IMR-90 (cell line): ENCODE results near the gene FCHSD2. TPM values are rescaled to one million over a fixed set of nuclear protein-coding genes. Genes with fewer than 3 reads are reported as not detected.

Experiments
- ATAC-seq: fragments of 200-7000 bp; cut with Tn5 transposase; 2 replicates; pipeline ENCODE4 v1.9.1; 2020; ENCODE audit warnings: low read depth, mild to moderate bottlenecking, moderate library complexity
- BruUV-seq: library from RNA; stranded (reverse); fragments of 400-500 nt; replicated peaks from 2 replicates; lab custom pipeline; 2021; lab: Mats Ljungman, UMichigan
- CTCF ChIA-PET: fragments of 300-600 bp; formaldehyde crosslinking; extraction: SDS; loops from one replicate; lab custom pipeline; 2021; ENCODE audit warnings: antibody characterized with exemption; lab: Yijun Ruan, JAX
- POLR2A ChIA-PET: fragments of 300-600 bp; sonication (Branson Sonifier 250); formaldehyde crosslinking; loops from one replicate; lab custom pipeline; 2022; ENCODE audit warnings: antibody characterized with exemption; ENCODE audit not compliant: unreplicated experiment; lab: Charles Lee
- DNase-seq: peaks from one replicate; pipeline ENCODE4 v3.0.0; 2013
- H2AFZ ChIP-seq: replicated peaks from 2 replicates; pipeline ENCODE3; 2013; ENCODE audit warnings: low read length, mild to moderate bottlenecking; ENCODE audit not compliant: poor library complexity
- H2AK5ac ChIP-seq: 2 replicates; pipeline ENCODE4 v1.6.1; 2013; ENCODE audit warnings: low read depth, low read length, inconsistent platforms
- H2AK9ac ChIP-seq: replicated peaks from 2 replicates; pipeline ENCODE3; 2013; ENCODE audit warnings: mild to moderate bottlenecking, low read depth, low read length, moderate library complexity; ENCODE audit not compliant: poor library complexity
- H2BK120ac ChIP-seq: 2 replicates; pipeline ENCODE4 v1.6.1; 2013; ENCODE audit warnings: low read depth, low read length, inconsistent platforms
- H2BK15ac ChIP-seq: 3 replicates; pipeline ENCODE4 v1.6.1; 2013; ENCODE audit warnings: low read depth, low read length, inconsistent platforms
- H2BK20ac ChIP-seq: 2 replicates; pipeline ENCODE4 v1.6.1; 2013; ENCODE audit warnings: low read depth, mild to moderate bottlenecking, inconsistent platforms, low read length, moderate library complexity
- H2BK5ac ChIP-seq: 2 replicates; pipeline ENCODE4 v1.6.1; 2013; ENCODE audit warnings: mild to moderate bottlenecking, low read depth, low read length, inconsistent platforms; ENCODE audit not compliant: poor library complexity, severe bottlenecking
- H3K14ac ChIP-seq: replicated peaks from 2 replicates; pipeline ENCODE4 v1.6.1; 2013; ENCODE audit warnings: low read depth, low read length, inconsistent platforms
- H3K18ac ChIP-seq: 2 replicates; pipeline ENCODE4 v1.6.1; 2013; ENCODE audit warnings: low read depth, low read length, control low read depth
- H3K23ac ChIP-seq: 2 replicates; pipeline ENCODE4 v1.6.1; 2013; ENCODE audit warnings: low read depth, low read length, inconsistent platforms
- H3K27ac ChIP-seq: 2 replicates; pipeline ENCODE4 v1.5.1; 2013; ENCODE audit warnings: mild to moderate bottlenecking, control low read depth, low read length; ENCODE audit not compliant: insufficient read depth
- H3K27me3 ChIP-seq: 2 replicates; pipeline ENCODE4 v1.6.1; 2013; ENCODE audit warnings: low read length; ENCODE audit not compliant: control insufficient read depth, insufficient read depth
- H3K36me3 ChIP-seq: 2 replicates; pipeline ENCODE4 v1.6.1; 2013; ENCODE audit warnings: low read length, mixed read lengths; ENCODE audit not compliant: control insufficient read depth, insufficient read depth
- H3K4ac ChIP-seq: 2 replicates; pipeline ENCODE4 v1.6.1; 2013; ENCODE audit warnings: low read depth, low read length, inconsistent platforms
- H3K4me1 ChIP-seq: 2 replicates; pipeline ENCODE4 v1.6.1; 2013; ENCODE audit warnings: low read length, mixed read lengths; ENCODE audit not compliant: control insufficient read depth, insufficient read depth
- H3K4me2 ChIP-seq: 2 replicates; pipeline ENCODE4 v1.6.1; 2013; ENCODE audit warnings: low read depth, mild to moderate bottlenecking, control low read depth, low read length, moderate library complexity
- H3K4me3 ChIP-seq: 2 replicates; pipeline ENCODE4 v1.5.1; 2013; ENCODE audit warnings: low read depth, mild to moderate bottlenecking, control low read depth, low read length, moderate library complexity; ENCODE audit not compliant: insufficient read depth
- H3K56ac ChIP-seq: 2 replicates; pipeline ENCODE4 v1.6.1; 2013; ENCODE audit warnings: low read length, inconsistent platforms; ENCODE audit not compliant: insufficient read depth; ENCODE audit errors: extremely low read depth
- H3K79me1 ChIP-seq, 2 experiments: 2 replicates each; pipeline ENCODE4 v1.6.1; 2013; ENCODE audit warnings: low read length in 2 of 2, inconsistent platforms in 1 of 2, low read depth in 1 of 2
- H3K9ac ChIP-seq: 2 replicates; pipeline ENCODE4 v1.6.1; 2013; ENCODE audit warnings: low read depth, low read length, control low read depth
- H3K9me1 ChIP-seq: 2 replicates; pipeline ENCODE4 v1.6.1; 2013; ENCODE audit warnings: low read length, inconsistent platforms; ENCODE audit not compliant: insufficient read depth
- H3K9me3 ChIP-seq: 2 replicates; pipeline ENCODE4 v1.6.1; 2013; ENCODE audit warnings: low read length; ENCODE audit not compliant: control insufficient read depth, insufficient read depth
- H4K20me1 ChIP-seq: 2 replicates; pipeline ENCODE4 v1.6.1; 2013; ENCODE audit warnings: low read length, inconsistent platforms; ENCODE audit not compliant: insufficient read depth
- H4K5ac ChIP-seq: 2 replicates; pipeline ENCODE4 v1.6.1; 2013; ENCODE audit warnings: mild to moderate bottlenecking, low read depth, low read length, control low read depth
- H4K8ac ChIP-seq, 2 experiments: 2 replicates each; pipeline ENCODE4 v1.6.1; 2013; ENCODE audit warnings: low read depth in 2 of 2, low read length in 2 of 2, control low read depth in 1 of 2, inconsistent platforms in 1 of 2
- H4K91ac ChIP-seq: 2 replicates; pipeline ENCODE4 v1.6.1; 2013; ENCODE audit warnings: low read depth, low read length, inconsistent platforms; ENCODE audit not compliant: insufficient read depth
- FOS ChIP-seq: fragments of 150-350 bp; IDR thresholded peaks from 2 replicates; pipeline ENCODE4 v1.6.1; 2016; ENCODE audit warnings: low read depth, low read length
- MAZ ChIP-seq: IDR thresholded peaks from 2 replicates; pipeline ENCODE4 v1.6.1; 2012; ENCODE audit warnings: low read depth, mild to moderate bottlenecking, low read length, improper control_type of control experiment, moderate library complexity, borderline replicate concordance
- WGBS, 2 experiments: methylation state at CpG; one replicate each; pipeline versions ENCODE4 v1.1.5 to v1.1.7; 2013; ENCODE audit warnings: missing lambda C conversion rate in 2 of 2; ENCODE audit not compliant: insufficient read length in 1 of 2; ENCODE audit errors: extremely low coverage in 2 of 2; 5-methylcytosine and 5-hydroxymethylcytosine counted together
- dilution Hi-C: fragments of 300-500 bp; cut with HindIII; formaldehyde crosslinking; loops from one replicate; pipeline ENCODE4 v1.14.3; 2018; ENCODE audit warnings: low sequenced_read_pairs; ENCODE audit not compliant: unreplicated experiment
- in situ Hi-C: fragments of 300-500 bp; cut with MboI; formaldehyde crosslinking; loops from 3 replicates; pipeline ENCODE4 v1.14.3; 2019; ENCODE audit warnings: low sequenced_read_pairs, inconsistent platforms, mixed read lengths
- intact Hi-C: fragments of 100-400 bp; cut with micrococcal nuclease; formaldehyde crosslinking; loops from 2 replicates; pipeline ENCODE4 v1.10.0; 2022
- polyA plus RNA-seq, 3 experiments: library from polyadenylated mRNA; depleted of rRNA; stranded (reverse); fragments of >200 nt; gene quantifications; 2 replicates each; pipeline ENCODE4 v1.2.3, GENCODE V29; 2012; ENCODE audit warnings: low replicate concordance in 1 of 3
- total RNA-seq: library from RNA; depleted of rRNA; stranded (reverse); fragments of >200 nt; gene quantifications from 2 replicates; pipeline ENCODE4 v1.2.3, GENCODE V29; 2012
- TF ChIP-seq, protein P1 (sequence below): conservative IDR thresholded peaks from 2 replicates; pipeline ENCODE4 v1.5.1; 2012; ENCODE audit warnings: mild to moderate bottlenecking, low read depth, low read length, improper control_type of control experiment

Gene FCHSD2
- total and polyA plus RNA-seq, 2 of the 4 experiments (the other 2 are of a cell fraction): 5.9 to 18.7 TPM

DNA sequence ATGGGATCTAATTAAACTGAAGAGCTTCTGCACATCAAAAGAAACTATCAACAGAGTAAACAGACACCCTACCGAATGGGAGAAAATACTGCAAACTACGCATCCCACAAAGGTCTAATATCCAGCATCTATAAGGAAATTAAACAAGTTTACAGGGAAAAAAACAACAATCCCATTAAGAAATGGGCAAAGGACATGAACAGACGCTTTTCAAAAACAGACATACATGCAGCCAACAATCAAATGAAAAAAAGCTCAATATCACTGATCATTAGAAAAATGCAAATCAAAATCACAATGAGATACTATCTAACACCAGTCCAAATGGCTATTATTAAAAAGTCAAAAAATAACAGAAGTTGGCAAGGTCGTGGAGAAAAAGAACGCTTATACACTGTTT is 117.5 kb downstream of the FCHSD2 start:
- no peak overlapping the region for H4K8ac ChIP-seq
- H3K4me3 ChIP-seq: no peak overlapping the region
- H3K23ac ChIP-seq: no peak overlapping the region
- no TSS peak for BruUV-seq
- no peak overlapping the region for H3K27ac ChIP-seq
- H2BK5ac ChIP-seq: no peak overlapping the region
- intact Hi-C loops (no loop called here), in situ Hi-C loops (no loop called here), dilution Hi-C loops (no loop called here)
- H4K91ac ChIP-seq: no peak overlapping the region
- peaks cover 11% of the 10 kb centered on the region for H3K9me3 ChIP-seq
- peaks cover 3% of the 10 kb centered on the region; the same call in 1 of the 2 replicates for H4K20me1 ChIP-seq
- H3K9ac ChIP-seq: no peak overlapping the region
- H2AK5ac ChIP-seq: no peak overlapping the region
- peaks cover 16 to 45% of the 10 kb centered on the region in 2 experiments for H3K79me1 ChIP-seq
- ChIA-PET CTCF (no interaction called here), POLR2A (no interaction called here)
- H3K4me2 ChIP-seq: no peak overlapping the region
- no peak overlapping the region for H3K14ac ChIP-seq
- no peak overlapping the region for H2AK9ac ChIP-seq
- no peak overlapping the region for H2BK20ac ChIP-seq
- no CpG with 5 or more reads among the region's 5 CpGs for whole genome bisulfite sequencing, 2 experiments
- no peak overlapping the region for H2AFZ ChIP-seq
- H3K56ac ChIP-seq: no peak overlapping the region
- peaks cover 4% of the 10 kb centered on the region; the same call in 1 of the 2 replicates for H3K36me3 ChIP-seq
- peaks cover 3% of the 10 kb centered on the region; the same call in 1 of the 2 replicates for H3K9me1 ChIP-seq
- no peak for ATAC-seq
- H3K4me1 ChIP-seq: no peaks in the 10 kb centered on the region
- H2BK120ac ChIP-seq: no peak overlapping the region
- no peaks in the 10 kb centered on the region for H3K27me3 ChIP-seq
- no peak overlapping the region for H3K4ac ChIP-seq
- TF ChIP-seq FOS (no peak), MAZ (no peak)
- TF ChIP-seq, protein P1, sequence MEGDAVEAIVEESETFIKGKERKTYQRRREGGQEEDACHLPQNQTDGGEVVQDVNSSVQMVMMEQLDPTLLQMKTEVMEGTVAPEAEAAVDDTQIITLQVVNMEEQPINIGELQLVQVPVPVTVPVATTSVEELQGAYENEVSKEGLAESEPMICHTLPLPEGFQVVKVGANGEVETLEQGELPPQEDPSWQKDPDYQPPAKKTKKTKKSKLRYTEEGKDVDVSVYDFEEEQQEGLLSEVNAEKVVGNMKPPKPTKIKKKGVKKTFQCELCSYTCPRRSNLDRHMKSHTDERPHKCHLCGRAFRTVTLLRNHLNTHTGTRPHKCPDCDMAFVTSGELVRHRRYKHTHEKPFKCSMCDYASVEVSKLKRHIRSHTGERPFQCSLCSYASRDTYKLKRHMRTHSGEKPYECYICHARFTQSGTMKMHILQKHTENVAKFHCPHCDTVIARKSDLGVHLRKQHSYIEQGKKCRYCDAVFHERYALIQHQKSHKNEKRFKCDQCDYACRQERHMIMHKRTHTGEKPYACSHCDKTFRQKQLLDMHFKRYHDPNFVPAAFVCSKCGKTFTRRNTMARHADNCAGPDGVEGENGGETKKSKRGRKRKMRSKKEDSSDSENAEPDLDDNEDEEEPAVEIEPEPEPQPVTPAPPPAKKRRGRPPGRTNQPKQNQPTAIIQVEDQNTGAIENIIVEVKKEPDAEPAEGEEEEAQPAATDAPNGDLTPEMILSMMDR: no peak
- DNase-seq: no peak
- no peak overlapping the region for H2BK15ac ChIP-seq
- H4K5ac ChIP-seq: no peak overlapping the region
- no peak overlapping the region for H3K18ac ChIP-seq
